ENCODE data around the gene APRT. TPM values are rescaled to one million over a fixed set of nuclear protein-coding genes. Genes with fewer than 3 reads are reported as not detected.

Gene APRT
- total RNA-seq (100 to 1,000 TPM; 174 to 183 TPM), polyA plus RNA-seq (100 to 1,000 TPM; 428 to 492 (median 431) TPM), total RNA-seq (76.8 to 276 (median 111) reads per million in 6 experiments)

- no peaks in the 10 kb centered on the region for H3K27me3 Mint-ChIP-seq
- peaks cover 3 to 26% (median 22%) of the 10 kb centered on the region in 4 donors for H3K4me1 Mint-ChIP-seq
- H3K9me3 Mint-ChIP-seq = no peaks in the 10 kb centered on the region
- peak within 1 kb of the TSS; percentile 81 to 99 (median 97) for H3K27ac Mint-ChIP-seq
- H3K36me3 Mint-ChIP-seq = peaks cover 0 to 12% (median under 1%) of the 10 kb centered on the region in 3 donors
- H3K4me3 Mint-ChIP-seq = peak within 1 kb of the TSS; percentile 94 to 98 (median 96)
- ATAC-seq (peak; percentile 83 to 88), DNase-seq (peak; percentile 93 to 99 (median 98))
- POLR2A ChIA-PET = interaction anchor here (0.6 to 5.4 kb wide), 21 partner anchors 9 to 429 kb away, joined by 3 to 59 read pairs (median 4); partner anchors contain the start of genes CDT1, GALNS, PIEZO1 and TRAPPC2L
Measured at GRCh38 chr16:88811769-88812512, at the start of gene APRT. Gene APRT, minus strand, starts transcription at chr16:88811928. Its CDS starts 29 bp downstream, at chr16:88811899.

- H3K27me3 Mint-ChIP-seq = no peaks in the 10 kb centered on the region
Measured at GRCh38 chr16:88861359-88861758, 49.6 kb upstream of the APRT start.

GRCh38 chr16:88859381-88860091 is 47.8 kb upstream of the APRT start:
- POLR2A ChIA-PET = interaction anchor here (2.2 kb wide), 1 partner anchor 122 kb away, joined by 16 read pairs; no protein-coding TSS in a partner anchor
- H3K36me3 Mint-ChIP-seq = peaks cover 0 to 38% (median 0%) of the 10 kb centered on the region in 3 donors
- peaks cover 19 to 40% (median 31%) of the 10 kb centered on the region in 4 donors for H3K4me1 Mint-ChIP-seq
- H3K27ac Mint-ChIP-seq = no peak overlapping the region
- peak overlapping the region in 1 of 10 donors; percentile 42 for H3K4me3 Mint-ChIP-seq
- no peaks in the 10 kb centered on the region for H3K27me3 Mint-ChIP-seq
- DNase-seq (no peak), ATAC-seq (no peak)
- H3K9me3 Mint-ChIP-seq = no peaks in the 10 kb centered on the region

More at GRCh38 chr16:88861359-88861758, 49.6 kb upstream of the APRT start:
- H3K36me3 Mint-ChIP-seq = peaks cover 0 to 38% (median 0%) of the 10 kb centered on the region in 3 donors
- H3K27ac Mint-ChIP-seq = no peak overlapping the region
- H3K4me3 Mint-ChIP-seq = peak overlapping the region in 2 of 10 donors; percentile 31 to 33
- no peak for DNase-seq
- POLR2A ChIA-PET = no interaction called here
- H3K9me3 Mint-ChIP-seq = no peaks in the 10 kb centered on the region
- ATAC-seq = no peak
- peaks cover 13 to 24% (median 16%) of the 10 kb centered on the region in 4 donors for H3K4me1 Mint-ChIP-seq

- peak overlapping the region; percentile 93 to 99 (median 96) for H3K27ac Mint-ChIP-seq
- peaks cover 19 to 42% (median 32%) of the 10 kb centered on the region in 4 donors for H3K4me1 Mint-ChIP-seq
- no peaks in the 10 kb centered on the region for H3K9me3 Mint-ChIP-seq
- peak overlapping the region; percentile 95 to 100 (median 98) for H3K4me3 Mint-ChIP-seq
- ATAC-seq (peak; percentile 55 to 60), DNase-seq (peak; percentile 57 to 84 (median 67))
- no peaks in the 10 kb centered on the region for H3K27me3 Mint-ChIP-seq
- POLR2A ChIA-PET = interaction anchor here (0.7 to 3.2 kb wide), 23 partner anchors 11 to 360 kb away, joined by 3 to 59 read pairs (median 7); partner anchors contain the start of genes ACSF3, APRT, CDT1 and PIEZO1
- H3K36me3 Mint-ChIP-seq = peaks cover 0 to 38% (median 0%) of the 10 kb centered on the region in 3 donors
Measured at GRCh38 chr16:88857728-88858339, 46.1 kb upstream of the APRT start.

DNA sequence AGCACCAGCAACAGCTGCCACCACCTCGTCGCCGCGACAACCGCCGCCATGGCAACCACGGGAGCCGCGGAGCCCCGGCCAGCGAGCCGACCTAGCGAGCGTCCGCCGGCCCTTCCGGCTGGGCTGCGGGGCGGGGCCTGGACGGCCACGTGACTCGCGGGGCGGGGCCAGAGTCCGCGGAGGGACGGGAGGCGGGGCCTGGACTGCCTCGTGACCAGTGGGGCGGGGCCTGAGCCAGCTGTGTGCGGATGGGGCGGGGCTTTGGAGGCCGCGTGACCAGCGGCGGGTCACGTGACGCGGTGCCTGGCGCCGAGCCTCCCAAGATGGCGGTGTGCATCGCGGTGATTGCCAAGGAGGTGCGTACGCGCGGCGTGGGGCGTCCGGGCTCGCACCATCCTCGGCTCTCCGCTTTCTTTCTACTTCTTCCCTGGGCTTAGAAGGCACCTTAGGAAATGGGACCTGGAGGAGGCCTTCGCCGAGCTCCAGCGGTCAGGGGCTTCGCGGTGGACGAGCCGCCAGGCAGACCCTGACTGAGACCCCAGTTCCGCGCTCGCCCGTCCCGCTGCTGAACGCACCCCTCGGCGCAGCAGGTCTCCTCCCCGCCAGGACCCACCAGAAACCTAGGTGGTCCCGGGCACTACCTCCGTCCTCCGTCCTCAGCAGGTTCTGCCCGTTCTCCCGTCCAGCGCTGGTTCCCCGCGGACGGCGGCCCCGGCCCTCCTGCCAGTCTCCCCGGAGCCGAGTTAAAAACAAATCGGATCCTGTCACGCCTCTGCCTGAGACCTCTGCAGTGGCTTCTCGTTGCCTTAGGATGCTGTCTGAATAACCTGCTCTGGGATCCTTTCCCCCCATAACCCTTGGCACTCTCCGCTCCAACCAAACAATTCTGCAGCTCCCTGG is 45.4 kb upstream of the APRT start, which contains the start of the genes GALNS and TRAPPC2L:
Gene GALNS, minus strand, starts transcription at position 120 of the 900 bp plus-strand sequence. Its CDS starts 70 bp downstream, at position 50.
Gene TRAPPC2L, plus strand, starts transcription at position 300 of the 900 bp plus-strand sequence. Its CDS starts 24 bp downstream, at position 324.
- Mint-ChIP-seq H3K36me3 (peaks cover 0 to 35% (median 0%) of the 10 kb centered on the region in 3 donors), H3K27me3 (no peaks in the 10 kb centered on the region), H3K4me3 (peak within 1 kb of the TSS; percentile 95 to 100 (median 98)), H3K4me1 (peaks cover 23 to 48% (median 33%) of the 10 kb centered on the region in 4 donors), H3K9me3 (no peaks in the 10 kb centered on the region), H3K27ac (peak within 1 kb of the TSS; percentile 93 to 99 (median 96))
- DNase-seq (peak; percentile 95 to 100 (median 98)), ATAC-seq (peak; percentile 84 to 86)
- POLR2A ChIA-PET = interaction anchor here (0.6 to 3.2 kb wide), 30 partner anchors 10 to 360 kb away, joined by 3 to 59 read pairs (median 5); partner anchors contain the start of genes ACSF3, APRT, CDH15 and CDT1

GRCh38 chr16:88856122-88856827 is 44.5 kb upstream of the APRT start:
- peak; percentile 62 to 64 for ATAC-seq
- Mint-ChIP-seq H3K9me3 (no peaks in the 10 kb centered on the region), H3K36me3 (peaks cover 0 to 31% (median 0%) of the 10 kb centered on the region in 3 donors), H3K27me3 (no peaks in the 10 kb centered on the region), H3K27ac (peak overlapping the region; percentile 31 to 98 (median 79)), H3K4me1 (peaks cover 24 to 49% (median 33%) of the 10 kb centered on the region in 4 donors), H3K4me3 (peak overlapping the region; percentile 55 to 96 (median 75))
- POLR2A ChIA-PET = interaction anchor here (0.6 to 3.2 kb wide), 19 partner anchors 9 to 361 kb away, joined by 3 to 59 read pairs (median 7); partner anchors contain the start of genes APRT, CDH15, CDT1 and PIEZO1
- DNase-seq = peak in 8 of 10 donors; percentile 9 to 45 (median 32)

GRCh38 chr16:88855736-88856121 is 44.0 kb upstream of the APRT start:
- peaks cover 0 to 25% (median 0%) of the 10 kb centered on the region in 3 donors for H3K36me3 Mint-ChIP-seq
- H3K27ac Mint-ChIP-seq = peak overlapping the region; percentile 47 to 85 (median 79)
- ATAC-seq = no peak
- H3K9me3 Mint-ChIP-seq = no peaks in the 10 kb centered on the region
- DNase-seq = peak in 1 of 10 donors; percentile 2
- no peaks in the 10 kb centered on the region for H3K27me3 Mint-ChIP-seq
- POLR2A ChIA-PET = interaction anchor here (0.7 to 3.2 kb wide), 3 partner anchors 43 to 315 kb away, joined by 4 to 59 read pairs (median 5); partner anchors contain the start of genes APRT and CDH15
- H3K4me3 Mint-ChIP-seq = peak overlapping the region; percentile 55 to 96 (median 78)
- peaks cover 22 to 48% (median 33%) of the 10 kb centered on the region in 4 donors for H3K4me1 Mint-ChIP-seq

GRCh38 chr16:88855176-88855575 is 43.4 kb upstream of the APRT start:
- Mint-ChIP-seq H3K27me3 (no peaks in the 10 kb centered on the region), H3K4me3 (peak overlapping the region; percentile 55 to 96 (median 80)), H3K27ac (peak overlapping the region; percentile 24 to 91 (median 84)), H3K4me1 (peaks cover 22 to 48% (median 33%) of the 10 kb centered on the region in 4 donors), H3K9me3 (no peaks in the 10 kb centered on the region), H3K36me3 (peaks cover 0 to 20% (median 0%) of the 10 kb centered on the region in 3 donors)
- POLR2A ChIA-PET = interaction anchor here (0.7 kb wide), 1 partner anchor 43 kb away, joined by 4 read pairs; the partner anchor contains the start of gene APRT
- ATAC-seq = no peak
- peak in 1 of 10 donors; percentile 7 for DNase-seq

DNA sequence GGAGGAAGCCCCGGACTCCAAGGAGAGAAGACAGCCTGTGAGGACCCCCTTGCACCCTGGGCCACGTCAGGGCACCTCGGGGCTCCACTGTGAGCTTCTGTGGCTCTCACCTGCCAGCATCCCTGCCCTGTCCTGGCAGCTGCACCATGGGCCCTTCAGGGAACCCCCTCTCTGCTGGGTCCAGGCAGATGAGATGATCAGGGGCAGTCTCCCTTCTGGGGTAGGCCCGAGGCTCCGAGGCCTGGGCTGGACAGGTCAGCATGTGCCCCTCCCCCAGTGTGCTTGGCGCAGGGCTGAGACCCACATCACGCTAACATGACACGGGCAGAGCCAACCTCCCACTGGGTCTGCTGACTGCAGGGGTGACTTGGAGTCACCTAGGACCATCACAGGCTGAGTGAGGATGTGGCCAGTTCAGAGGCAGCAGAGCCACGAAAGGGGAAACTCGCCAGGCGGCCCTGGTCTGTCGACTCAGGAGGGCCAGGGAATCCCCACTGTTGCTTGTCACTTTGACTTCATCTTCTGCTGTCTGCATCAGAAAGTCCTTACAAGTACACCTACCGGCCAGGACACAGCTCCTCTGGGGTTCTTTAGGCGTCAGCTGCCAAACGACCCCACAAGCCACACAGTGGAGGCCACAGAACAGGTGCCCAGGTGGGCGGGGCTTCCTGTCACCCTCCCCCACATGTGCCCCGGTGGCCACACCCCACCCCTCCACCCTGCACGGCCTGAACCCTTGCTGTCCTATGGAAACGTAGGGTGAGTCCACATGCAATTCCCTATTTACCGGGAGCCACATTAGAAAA is 42.8 kb upstream of the APRT start:
- Mint-ChIP-seq H3K27me3 (no peaks in the 10 kb centered on the region), H3K4me1 (peaks cover 22 to 48% (median 33%) of the 10 kb centered on the region in 4 donors), H3K36me3 (peaks cover 0 to 13% (median 0%) of the 10 kb centered on the region in 3 donors), H3K4me3 (peak overlapping the region; percentile 55 to 96 (median 80)), H3K27ac (peak overlapping the region in 9 of 10 donors; percentile 56 to 91 (median 84)), H3K9me3 (no peaks in the 10 kb centered on the region)
- DNase-seq (peak in 8 of 10 donors; percentile 15 to 43 (median 23)), ATAC-seq (peak in 1 of 2 donors; percentile 24)
- POLR2A ChIA-PET = interaction anchor here (0.7 to 1.5 kb wide), 4 partner anchors 41 to 61 kb away, joined by 3 to 4 read pairs (median 4); partner anchors contain the start of gene APRT
